Erythroblast (primary cell): ENCODE data around the gene CD300LB.

Experiments
- GATA1 ChIP-seq: IDR thresholded peaks from 2 replicates; pipeline ENCODE4 v1.6.1; 2011; ENCODE audit warnings: low read depth, mild to moderate bottlenecking, control low read depth, low read length, moderate library complexity
- POLR2A ChIP-seq: IDR thresholded peaks from 2 replicates; pipeline ENCODE4 v1.6.1; 2011; ENCODE audit warnings: mild to moderate bottlenecking, low read length

DNA sequence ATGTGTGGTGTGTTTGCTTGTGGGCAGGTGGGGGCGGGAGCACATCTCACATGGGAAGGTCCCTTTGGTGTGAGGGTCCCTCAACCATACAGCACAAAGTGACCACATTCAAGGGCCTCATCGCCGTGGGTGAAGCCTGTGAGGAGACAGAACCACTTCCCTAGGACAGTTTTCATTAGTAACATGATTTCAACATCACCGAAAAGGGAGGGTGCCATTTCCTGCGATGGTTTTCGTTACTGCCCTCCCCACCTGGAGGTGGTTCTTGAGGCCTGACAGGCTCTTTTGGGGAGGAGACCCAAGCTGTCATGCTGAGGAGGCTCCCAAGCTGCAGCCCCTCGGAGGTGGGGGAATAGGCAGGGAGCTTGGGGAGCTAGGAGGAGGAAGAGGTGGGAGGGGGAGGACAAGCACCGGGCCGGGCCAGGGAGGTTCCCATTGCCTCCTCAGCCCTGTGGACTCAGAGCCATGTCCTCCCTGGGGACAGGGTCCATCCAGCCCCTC lies 9.5 kb downstream of the CD300LB start:
- TF ChIP-seq POLR2A (no peak), GATA1 (no peak)
